ENCODE results near the gene MGRN1.
A peak's percentile ranks its signal among the peaks of the same experiment; 100 is the strongest.
"Not testable (repeated sequence)": the region's sequence is repeated elsewhere in the genome, so short reads cannot be mapped to it uniquely, and the experiment has no call there.

MGRN1 gene

GRCh38 chr16:4701791-4702465, 77.3 kb downstream of the MGRN1 start:
- no peak for DNase-seq

DNA sequence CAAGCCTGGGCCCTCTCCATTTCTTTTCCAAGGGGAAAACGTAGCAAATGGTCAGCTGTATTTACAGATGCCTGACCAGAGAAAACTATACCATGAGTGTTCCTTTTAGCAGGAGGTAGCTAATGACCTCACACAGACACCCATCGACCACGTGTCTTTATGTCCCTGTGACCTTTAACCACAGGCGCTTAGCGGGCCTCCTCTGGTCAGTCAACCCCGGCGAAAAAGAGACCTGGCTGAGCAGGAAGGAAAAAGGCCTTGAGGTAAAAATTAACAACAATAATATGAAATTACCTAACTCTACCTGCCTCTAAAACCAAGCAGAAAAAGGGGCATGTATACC, 77.8 kb downstream of the MGRN1 start:
- no peak for DNase-seq

- no peak for DNase-seq
Measured at GRCh38 chr16:4703906-4704305, 79.3 kb downstream of the MGRN1 start.

DNA sequence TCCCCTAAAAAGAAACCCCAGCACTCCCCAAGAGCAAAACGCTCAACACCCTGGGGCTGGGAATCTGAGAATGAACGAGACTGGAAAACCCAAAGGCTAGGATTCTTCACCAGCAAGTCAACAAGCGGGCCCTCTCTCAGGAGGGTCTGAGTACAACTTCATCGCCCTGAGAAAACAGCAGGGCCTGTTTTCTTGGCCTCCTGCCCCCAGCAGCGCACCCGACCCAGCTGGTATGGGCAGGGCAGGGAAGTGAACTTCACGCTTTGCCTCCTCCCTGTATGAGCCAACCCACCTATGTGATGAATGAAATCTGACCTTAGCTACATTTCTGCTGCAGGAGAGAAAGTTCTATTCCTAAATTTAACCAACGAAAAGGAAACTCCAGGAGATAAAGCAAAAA, 79.9 kb downstream of the MGRN1 start:
- DNase-seq, result no peak

- DNase-seq, result no peak
Measured at GRCh38 chr16:4704913-4705312, 80.3 kb downstream of the MGRN1 start.

DNA sequence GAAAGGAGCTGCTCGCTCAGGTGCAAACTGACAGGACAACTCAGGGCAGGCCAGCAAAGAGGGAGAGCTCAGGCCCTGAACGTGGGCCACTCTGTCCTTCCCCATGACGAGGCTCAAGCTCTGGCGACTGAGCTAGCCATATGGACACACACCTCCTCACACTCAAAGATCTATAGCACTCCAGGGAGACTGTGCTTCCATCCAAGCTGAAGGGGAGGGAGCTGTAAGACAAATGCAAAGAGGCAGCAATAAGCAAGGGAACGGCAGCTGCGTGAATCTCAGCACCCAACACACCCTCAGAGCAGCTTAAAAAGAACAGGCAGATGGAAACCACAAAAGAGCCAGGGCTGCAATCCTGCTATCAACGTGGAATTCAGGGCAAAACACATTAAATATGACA, 82.2 kb downstream of the MGRN1 start:
- DNase-seq, result no peak

- peak; percentile 22 for DNase-seq
Measured at GRCh38 chr16:4709481-4709880, 84.9 kb downstream of the MGRN1 start.

GRCh38 chr16:4713663-4714501, 89.3 kb downstream of the MGRN1 start:
- DNase-seq, result no peak

- no peak for DNase-seq
Measured at GRCh38 chr16:4714996-4715395, 90.4 kb downstream of the MGRN1 start.

DNA sequence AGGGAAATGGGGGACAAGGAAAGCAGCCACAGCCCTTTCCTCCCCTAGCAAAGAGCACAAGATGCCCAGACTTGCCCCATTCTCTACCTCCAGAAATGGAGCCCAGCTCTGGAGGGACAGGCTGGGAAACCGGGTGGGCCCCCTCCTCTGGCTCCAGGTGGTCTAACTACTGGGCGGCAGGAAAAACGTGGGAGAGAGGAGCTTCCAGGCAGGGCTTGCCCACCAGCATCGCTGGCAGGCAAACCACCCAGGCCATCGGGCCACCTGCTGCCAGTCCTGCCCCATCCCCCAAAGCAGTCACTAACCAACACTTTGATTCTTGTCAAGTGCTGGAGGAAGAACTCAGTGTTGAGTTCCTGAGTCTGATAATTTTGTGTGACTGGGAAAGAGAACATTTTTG, 93.8 kb downstream of the MGRN1 start:
- no peak for DNase-seq

- no peak for DNase-seq
Measured at GRCh38 chr16:4723071-4723767, 98.6 kb downstream of the MGRN1 start.

GRCh38 chr16:4724661-4725270, 100.1 kb downstream of the MGRN1 start:
- no peak for DNase-seq

DNA sequence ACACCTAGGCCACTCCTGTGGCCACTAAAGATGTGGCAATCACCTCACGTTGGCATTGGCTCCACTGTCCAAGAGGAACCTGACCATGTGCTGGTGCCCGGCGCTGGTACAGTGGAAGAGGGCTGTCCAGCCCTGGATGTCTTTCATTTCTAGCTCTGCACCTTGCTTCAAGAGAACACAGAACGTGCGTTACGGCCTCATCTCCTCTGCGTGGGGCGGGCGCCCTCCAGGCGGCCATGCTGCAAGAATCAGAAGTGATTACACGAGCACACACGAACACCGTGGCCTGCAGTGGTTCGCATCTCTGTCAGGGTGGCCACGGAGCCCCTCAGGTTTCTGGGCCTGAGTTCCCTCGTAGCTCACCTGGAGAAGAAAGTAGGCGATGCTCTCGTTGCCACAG, 102.0 kb downstream of the MGRN1 start:
- DNase-seq, result no peak

DNA sequence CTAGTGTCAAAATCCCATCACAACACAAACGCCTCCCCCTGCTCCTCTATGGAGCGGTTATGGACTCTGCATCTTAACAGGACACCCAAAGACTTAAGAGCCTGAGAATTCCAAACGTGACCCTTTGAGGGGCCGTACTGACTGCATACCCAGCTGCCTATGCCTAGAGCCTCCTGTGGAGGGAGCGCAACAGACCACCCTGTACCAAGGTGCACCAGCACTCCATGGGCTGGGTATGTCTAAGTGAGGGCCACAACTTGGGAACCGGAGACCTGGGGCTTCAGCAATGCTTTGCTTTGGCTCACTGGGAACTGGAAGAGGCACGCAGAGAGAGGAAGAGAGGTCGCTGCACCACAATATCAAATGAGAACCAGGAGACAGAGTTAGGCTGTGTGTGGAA, 104.0 kb downstream of the MGRN1 start:
- DNase-seq, result no peak

- DNase-seq, result no peak
Measured at GRCh38 chr16:4729876-4730275, 105.2 kb downstream of the MGRN1 start.

DNA sequence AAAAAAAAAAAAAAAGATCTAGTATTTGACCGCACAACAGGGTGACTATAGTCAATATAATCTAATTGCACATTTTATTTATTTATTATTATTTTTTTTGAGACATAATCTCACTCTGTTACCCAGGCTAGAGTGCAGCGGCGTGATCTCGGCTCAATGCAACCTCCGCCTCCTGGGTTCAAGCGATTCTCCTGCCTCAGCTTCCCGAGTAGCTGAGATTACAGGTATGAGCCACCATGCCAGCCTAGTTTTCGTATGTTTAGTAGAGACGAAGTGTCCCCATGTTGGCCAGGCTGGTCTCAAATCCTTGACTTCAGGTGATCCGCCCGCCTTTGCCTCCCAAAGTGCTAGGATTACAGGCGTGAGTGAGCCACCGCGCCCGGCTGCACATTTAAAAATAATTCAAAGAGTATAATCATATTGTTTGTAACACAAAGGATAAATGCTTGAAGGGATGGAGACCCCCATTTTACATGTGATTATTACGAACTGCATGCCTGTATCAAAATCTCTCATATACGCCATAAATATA, 108.7 kb downstream of the MGRN1 start:
- no peak for DNase-seq

DNA sequence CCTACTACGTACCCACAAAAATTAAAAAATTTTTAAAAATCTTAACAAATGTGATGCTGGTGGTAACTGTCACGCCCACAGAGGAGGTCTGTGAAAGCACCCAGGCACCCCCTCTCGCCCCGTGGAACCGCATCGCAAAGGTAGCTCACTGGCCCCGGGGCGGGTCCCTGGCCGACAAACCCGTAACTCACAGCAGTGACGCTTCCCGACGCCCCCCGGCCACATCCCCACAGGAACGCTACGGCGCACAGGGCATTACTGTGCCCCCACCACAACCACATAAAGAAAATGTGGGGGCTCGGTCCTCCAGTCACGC, 109.1 kb downstream of the MGRN1 start:
- no peak for DNase-seq

GRCh38 chr16:4734063-4734729, 109.6 kb downstream of the MGRN1 start, which contains the start of the genes ANKS3 and DNAAF8:
Gene ANKS3 (minus strand): TSS chr16:4734271. CDS start chr16:4730149, 4,122 bp downstream.
Gene DNAAF8 (plus strand): TSS chr16:4734537. CDS start chr16:4736515, 1,978 bp downstream.
- peak; percentile 97 for DNase-seq

- peak; percentile 84 for DNase-seq
Measured at GRCh38 chr16:4734730-4735535, 110.3 kb downstream of the MGRN1 start.

GRCh38 chr16:4736546-4736945, 111.9 kb downstream of the MGRN1 start:
- DNase-seq, result no peak

- no peak for DNase-seq
Measured at GRCh38 chr16:4737545-4737944, 112.9 kb downstream of the MGRN1 start.

DNA sequence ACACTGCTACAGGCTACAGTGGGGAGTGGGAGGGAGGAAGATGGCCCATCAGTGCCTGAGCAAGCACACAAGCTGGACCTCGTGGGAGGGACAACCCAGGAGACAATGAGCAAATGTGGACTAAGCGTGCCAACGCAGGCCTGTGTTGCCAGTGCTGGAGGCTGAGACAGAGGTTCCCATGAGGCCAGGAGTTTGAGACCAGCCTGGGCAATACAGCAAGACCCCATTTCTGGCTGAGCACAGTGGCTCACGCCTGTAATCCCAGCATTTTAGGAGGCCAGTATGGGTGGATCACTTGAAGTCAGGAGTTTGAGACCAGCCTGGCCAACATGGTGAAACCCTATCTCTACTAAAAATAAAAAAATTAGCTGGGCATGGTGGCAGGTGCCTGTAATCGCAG, 113.7 kb downstream of the MGRN1 start:
- not testable (repeated sequence) for DNase-seq

Measured in fibroblast of skin of right biceps (primary cell).